ENCODE data around the gene CAPN11. TPM values are rescaled to one million over a fixed set of nuclear protein-coding genes. Genes with fewer than 3 reads are reported as not detected.

The CAPN11 gene
- total RNA-seq, 1 donor from 2014 or later, result 0.27 TPM

DNA sequence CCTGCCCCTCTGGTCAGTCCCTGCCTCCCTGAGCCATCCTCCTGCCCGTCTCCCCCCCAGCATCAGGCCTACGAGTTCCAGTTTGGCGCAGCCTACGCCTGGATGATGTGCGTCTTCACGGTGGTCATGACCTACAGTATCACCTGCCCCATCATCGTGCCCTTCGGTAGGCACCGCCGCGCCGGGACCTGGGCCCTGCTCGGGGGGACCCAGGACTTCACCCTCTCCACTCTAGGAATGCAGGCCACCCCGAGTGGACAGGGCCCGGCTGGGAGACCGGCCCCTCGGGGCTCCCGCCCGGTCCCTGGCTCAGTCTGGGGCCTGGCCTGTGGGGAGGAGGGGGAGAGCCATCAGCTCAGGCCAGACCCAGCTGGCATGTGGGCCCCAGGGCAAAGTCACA, 6.1 kb upstream of the CAPN11 start:
- Histone ChIP-seq H3K27me3 (ENCODE audit: low read depth) (no peaks in the 10 kb centered on the region), H3K36me3 (peaks cover 55% of the 10 kb centered on the region), H3K27ac (no peak overlapping the region), H3K9me3 (no peaks in the 10 kb centered on the region), H3K4me3 (no peak overlapping the region), H3K4me1 (peaks cover 4% of the 10 kb centered on the region)
- ATAC-seq, result no peak
- DNase-seq, result no peak
- TF ChIP-seq, protein P1, sequence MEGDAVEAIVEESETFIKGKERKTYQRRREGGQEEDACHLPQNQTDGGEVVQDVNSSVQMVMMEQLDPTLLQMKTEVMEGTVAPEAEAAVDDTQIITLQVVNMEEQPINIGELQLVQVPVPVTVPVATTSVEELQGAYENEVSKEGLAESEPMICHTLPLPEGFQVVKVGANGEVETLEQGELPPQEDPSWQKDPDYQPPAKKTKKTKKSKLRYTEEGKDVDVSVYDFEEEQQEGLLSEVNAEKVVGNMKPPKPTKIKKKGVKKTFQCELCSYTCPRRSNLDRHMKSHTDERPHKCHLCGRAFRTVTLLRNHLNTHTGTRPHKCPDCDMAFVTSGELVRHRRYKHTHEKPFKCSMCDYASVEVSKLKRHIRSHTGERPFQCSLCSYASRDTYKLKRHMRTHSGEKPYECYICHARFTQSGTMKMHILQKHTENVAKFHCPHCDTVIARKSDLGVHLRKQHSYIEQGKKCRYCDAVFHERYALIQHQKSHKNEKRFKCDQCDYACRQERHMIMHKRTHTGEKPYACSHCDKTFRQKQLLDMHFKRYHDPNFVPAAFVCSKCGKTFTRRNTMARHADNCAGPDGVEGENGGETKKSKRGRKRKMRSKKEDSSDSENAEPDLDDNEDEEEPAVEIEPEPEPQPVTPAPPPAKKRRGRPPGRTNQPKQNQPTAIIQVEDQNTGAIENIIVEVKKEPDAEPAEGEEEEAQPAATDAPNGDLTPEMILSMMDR (IDR thresholded peaks at IDR 0.05), result no peak
- intact Hi-C loops (cut with DNase I), result loop anchor here (5.0 kb wide), 1 partner anchor 55 kb away; no protein-coding TSS in a partner anchor

DNA sequence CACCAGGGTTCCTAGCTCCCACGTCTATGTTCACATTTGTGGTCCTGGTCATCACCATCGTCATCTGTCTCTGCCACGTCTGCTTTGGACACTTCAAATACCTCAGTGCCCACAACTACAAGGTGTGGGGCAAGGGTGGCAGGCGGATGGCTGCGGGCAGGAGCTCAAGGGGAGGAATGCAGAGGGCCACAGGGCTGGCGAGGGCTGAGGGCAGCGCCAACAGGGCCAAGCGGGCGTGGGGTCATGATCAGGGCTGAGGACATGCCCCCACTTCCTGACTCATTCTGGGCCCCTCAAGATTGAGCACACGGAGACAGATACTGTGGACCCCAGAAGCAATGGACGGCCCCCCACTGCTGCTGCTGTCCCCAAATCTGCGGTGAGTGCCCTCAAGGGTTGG, 4.6 kb upstream of the CAPN11 start:
- Histone ChIP-seq H3K9me3 (no peaks in the 10 kb centered on the region), H3K36me3 (peaks cover 40% of the 10 kb centered on the region), H3K4me1 (peaks cover 4% of the 10 kb centered on the region), H3K27ac (no peak overlapping the region), H3K4me3 (no peak overlapping the region), H3K27me3 (ENCODE audit: low read depth) (no peaks in the 10 kb centered on the region)
- intact Hi-C loops (cut with DNase I), result loop anchor here (5.0 kb wide), 1 partner anchor 57 kb away; no protein-coding TSS in a partner anchor
- DNase-seq (no peak), ATAC-seq (no peak)
- TF ChIP-seq, protein P1 (IDR thresholded peaks at IDR 0.05), result no peak

DNA sequence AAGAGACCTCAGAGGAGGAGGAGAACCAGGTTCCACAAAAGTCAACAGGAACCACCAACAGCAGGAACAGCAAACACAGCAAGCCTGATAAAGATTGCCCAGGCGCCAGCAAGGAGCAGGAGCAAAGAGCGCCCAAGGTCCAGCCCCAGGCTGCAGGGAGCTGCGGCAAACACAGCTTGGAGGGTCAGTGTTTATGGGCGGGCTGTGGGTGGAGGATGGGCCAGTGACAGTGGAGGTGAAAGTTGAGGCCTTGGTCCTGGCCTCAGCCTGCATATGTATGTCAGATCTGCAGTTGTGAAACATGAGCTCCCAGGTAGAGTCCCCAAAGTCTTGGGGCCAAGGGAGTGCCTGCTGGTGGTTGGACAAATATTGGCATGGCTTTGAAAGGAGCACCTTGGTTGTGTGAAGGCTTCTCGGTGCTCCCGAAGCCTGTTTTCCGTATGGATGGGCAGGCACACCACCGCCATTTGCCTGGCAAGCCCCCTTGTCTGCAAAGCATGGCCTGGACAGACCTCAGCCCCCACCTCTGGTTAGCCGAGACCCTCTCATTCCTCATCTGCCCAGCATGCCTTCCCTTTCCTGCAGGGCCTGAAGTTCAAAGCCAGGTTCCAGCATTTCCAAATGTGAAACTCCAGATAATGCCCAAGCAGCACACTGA, 2.0 kb upstream of the CAPN11 start:
- ATAC-seq (no peak), DNase-seq (no peak)
- intact Hi-C loops (cut with DNase I), result no loop called here
- Histone ChIP-seq H3K4me1 (peaks cover 3% of the 10 kb centered on the region), H3K9me3 (no peaks in the 10 kb centered on the region), H3K4me3 (no peak overlapping the region), H3K27me3 (ENCODE audit: low read depth) (no peaks in the 10 kb centered on the region), H3K36me3 (peaks cover 24% of the 10 kb centered on the region), H3K27ac (no peak overlapping the region)
- TF ChIP-seq, protein P1 (IDR thresholded peaks at IDR 0.05), result no peak

DNA sequence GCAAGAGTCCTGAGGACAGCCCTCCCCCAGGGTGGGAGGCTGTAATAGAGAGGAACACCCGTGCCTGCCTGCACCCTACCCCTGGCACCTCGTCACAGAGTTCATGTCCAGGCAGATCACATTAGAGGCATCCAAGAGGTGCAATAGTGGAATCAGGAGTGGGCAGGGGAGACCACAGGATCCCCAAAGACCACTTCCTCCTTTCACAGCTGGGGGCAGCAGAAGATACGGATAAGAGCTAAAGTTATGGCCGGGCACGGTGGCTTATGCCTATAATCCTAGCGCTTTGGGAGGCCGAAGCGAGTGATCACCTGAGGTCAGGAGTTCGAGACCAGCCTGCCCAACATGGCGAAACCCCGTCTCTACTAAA, 1.5 kb upstream of the CAPN11 start:
- ATAC-seq (no peak), DNase-seq (no peak)
- no peaks in the 10 kb centered on the region for H3K27me3 ChIP-seq (ENCODE audit: low read depth)
- H3K36me3 ChIP-seq, result peaks cover 24% of the 10 kb centered on the region
- H3K9me3 ChIP-seq, result no peaks in the 10 kb centered on the region
- TF ChIP-seq, protein P1 (IDR thresholded peaks at IDR 0.05), result no peak
- no peak overlapping the region for H3K4me3 ChIP-seq
- no peak overlapping the region for H3K27ac ChIP-seq
- H3K4me1 ChIP-seq, result no peaks in the 10 kb centered on the region
- intact Hi-C loops (cut with DNase I), result no loop called here

DNA sequence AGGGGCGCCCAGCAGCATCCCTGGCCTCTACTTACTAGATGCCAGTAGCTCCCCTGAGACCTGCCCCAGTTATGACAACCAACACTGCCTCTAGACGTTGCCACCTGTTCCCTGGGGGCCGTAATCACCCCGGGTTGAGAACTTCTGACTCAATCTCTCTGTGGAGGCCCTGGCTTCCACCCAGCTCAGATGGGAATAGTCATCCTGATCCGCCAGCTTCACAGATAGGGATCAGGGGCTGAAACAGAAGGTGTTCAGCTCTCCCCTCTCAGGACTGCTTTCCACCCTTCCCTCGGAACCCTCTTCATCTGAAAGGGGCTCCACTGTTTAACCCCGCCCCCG, 3.3 kb downstream of the CAPN11 start:
- no peak for ATAC-seq
- no peaks in the 10 kb centered on the region for H3K9me3 ChIP-seq
- no peak overlapping the region for H3K4me3 ChIP-seq
- intact Hi-C loops (cut with DNase I), result no loop called here
- H3K36me3 ChIP-seq, result no peaks in the 10 kb centered on the region
- TF ChIP-seq, protein P1 (IDR thresholded peaks at IDR 0.05), result no peak
- H3K4me1 ChIP-seq, result no peaks in the 10 kb centered on the region
- no peak overlapping the region for H3K27ac ChIP-seq
- DNase-seq, result no peak
- H3K27me3 ChIP-seq (ENCODE audit: low read depth), result no peaks in the 10 kb centered on the region

Measured in lower lobe of right lung (tissue), 2 donors.